Measurements from ENCODE around the gene MYO15B.
A peak's percentile ranks its signal among the peaks of the same experiment; 100 is the strongest.

The MYO15B gene

GRCh38 chr17:75641343-75641742 lies 53.7 kb downstream of the MYO15B start:
- no peak for DNase-seq

- DNase-seq: no peak
Observed at GRCh38 chr17:75642182-75642783, 54.7 kb downstream of the MYO15B start.

DNA sequence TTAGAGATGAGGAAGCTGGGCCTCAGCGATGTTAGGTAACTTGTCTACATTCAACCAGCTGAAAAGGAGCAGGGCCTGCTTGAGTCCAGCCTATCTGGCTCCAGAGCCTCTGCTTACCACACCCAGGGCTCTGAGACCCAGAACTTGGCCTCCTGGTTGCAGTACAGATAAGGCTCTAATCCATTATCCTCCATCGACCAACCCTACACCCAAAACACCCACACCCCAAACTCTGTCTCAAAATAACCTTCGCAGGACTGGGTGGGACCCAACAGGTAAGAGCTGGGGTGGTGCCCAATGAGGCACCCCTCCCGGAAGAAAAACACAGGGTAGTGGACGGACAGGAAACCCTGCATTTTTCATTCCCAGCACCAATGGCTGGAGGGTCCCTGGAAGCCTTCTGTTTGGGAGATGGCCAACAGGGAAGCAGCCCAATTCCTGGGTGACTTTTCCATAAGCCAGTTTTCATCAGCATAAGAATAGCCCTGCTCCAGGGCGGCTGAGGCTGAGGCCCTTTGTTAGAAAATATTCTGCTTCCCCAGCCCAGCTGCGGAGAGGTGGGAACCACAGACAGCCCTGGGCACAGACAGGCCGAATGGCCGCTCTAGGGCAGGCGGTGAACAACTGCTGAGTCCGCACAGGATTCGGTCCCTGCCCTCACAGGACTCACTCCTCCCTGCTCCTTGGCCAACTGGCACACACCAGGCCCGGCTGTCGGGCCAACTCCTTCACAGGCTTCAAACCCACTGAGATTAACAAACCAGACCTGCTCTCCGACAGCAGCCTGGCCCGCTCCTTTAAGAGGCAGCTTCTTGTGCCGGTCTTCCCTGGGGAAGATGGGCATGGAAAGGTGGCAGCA lies 55.4 kb downstream of the MYO15B start:
- DNase-seq: no peak

DNA sequence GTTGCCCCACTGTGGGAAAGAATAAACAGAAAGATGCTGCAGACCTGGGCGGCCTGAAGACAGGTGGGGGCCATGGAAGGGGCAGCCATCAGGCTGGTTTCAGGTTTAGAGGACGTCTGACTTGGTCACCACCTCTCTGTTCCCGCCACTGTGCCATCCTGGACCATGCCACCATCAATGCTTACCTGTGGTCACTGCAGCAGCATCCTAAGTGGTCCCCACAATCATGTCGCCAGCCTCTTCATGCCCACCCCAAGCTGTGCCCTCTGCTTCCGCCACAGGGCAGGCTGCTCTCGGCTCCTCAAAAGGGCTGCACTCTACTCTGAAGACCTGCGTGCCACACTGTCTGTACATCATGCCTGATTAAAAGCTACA lies 56.0 kb downstream of the MYO15B start:
- no peak for DNase-seq

GRCh38 chr17:75645501-75645888 lies 57.9 kb downstream of the MYO15B start:
- no peak for DNase-seq

DNA sequence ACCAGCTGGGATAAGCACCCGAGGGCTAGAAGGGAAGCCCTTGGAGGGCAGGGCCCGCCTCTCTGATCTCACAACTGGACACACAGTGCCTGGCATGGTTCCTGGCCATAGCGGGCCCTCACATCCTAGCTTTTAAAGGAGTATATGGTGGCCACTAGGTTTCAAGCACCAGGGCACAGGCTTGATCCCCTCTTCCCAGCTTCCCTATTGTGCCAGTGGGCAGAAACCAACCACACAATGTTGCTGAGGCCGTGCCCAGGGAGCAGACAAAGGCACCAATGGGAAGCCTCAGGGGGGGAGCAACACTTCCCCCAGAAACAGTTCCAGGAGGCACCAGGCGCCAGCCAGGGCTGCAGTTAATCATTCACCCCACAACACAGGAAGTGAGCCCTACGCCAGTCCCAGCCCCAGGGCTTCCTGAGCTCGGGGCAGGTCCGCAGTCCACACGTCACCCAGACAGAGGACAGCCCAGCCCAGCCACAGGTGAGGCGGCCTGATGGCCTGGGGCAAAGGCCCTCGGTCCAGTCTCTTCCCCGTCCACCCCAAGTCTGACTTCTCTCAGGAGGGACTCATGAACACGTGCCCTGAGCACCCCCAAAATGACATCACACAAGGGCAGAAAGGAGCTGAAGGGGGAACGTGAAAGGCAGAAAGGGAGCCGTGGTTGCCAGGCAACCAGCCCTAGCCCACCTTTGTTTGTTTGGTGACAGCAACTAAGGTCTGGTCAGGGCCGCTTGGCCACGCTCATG lies 58.5 kb downstream of the MYO15B start:
- DNase-seq: no peak

GRCh38 chr17:75646638-75646992 lies 59.0 kb downstream of the MYO15B start:
- no peak for DNase-seq

GRCh38 chr17:75647061-75647460 lies 59.5 kb downstream of the MYO15B start:
- no peak for DNase-seq

- DNase-seq: no peak
Observed at GRCh38 chr17:75647921-75648320, 60.3 kb downstream of the MYO15B start.

- no peak for DNase-seq
Observed at GRCh38 chr17:75649687-75650086, 62.1 kb downstream of the MYO15B start.

GRCh38 chr17:75650874-75651273 lies 63.3 kb downstream of the MYO15B start:
- no peak for DNase-seq

GRCh38 chr17:75652341-75652740 lies 64.7 kb downstream of the MYO15B start:
- DNase-seq: no peak

GRCh38 chr17:75652934-75653549 lies 65.4 kb downstream of the MYO15B start:
- peak; percentile 42 for DNase-seq

GRCh38 chr17:75654176-75654575 lies 66.6 kb downstream of the MYO15B start:
- DNase-seq: no peak

GRCh38 chr17:75658237-75658636 lies 70.6 kb downstream of the MYO15B start:
- DNase-seq: no peak

DNA sequence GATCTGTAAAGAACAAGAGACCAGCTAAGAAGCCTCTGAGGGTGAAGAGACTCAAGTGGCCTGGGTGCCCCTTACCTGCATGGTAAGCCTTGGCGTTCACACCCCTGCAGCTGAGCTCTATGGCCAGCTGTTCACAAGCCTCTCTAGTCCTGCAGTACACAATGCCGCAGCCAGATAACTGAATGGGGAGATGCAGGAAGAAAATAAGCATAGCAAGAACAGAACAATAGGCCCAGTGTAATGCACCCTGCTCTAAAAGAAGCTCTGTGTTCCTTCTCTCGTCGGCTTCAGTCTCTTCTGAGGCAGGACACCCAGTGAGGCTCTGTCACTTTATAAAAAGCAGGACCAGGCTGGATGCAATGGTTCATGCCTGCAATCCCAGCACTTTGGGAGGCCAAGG lies 73.9 kb downstream of the MYO15B start:
- no peak for DNase-seq

DNA sequence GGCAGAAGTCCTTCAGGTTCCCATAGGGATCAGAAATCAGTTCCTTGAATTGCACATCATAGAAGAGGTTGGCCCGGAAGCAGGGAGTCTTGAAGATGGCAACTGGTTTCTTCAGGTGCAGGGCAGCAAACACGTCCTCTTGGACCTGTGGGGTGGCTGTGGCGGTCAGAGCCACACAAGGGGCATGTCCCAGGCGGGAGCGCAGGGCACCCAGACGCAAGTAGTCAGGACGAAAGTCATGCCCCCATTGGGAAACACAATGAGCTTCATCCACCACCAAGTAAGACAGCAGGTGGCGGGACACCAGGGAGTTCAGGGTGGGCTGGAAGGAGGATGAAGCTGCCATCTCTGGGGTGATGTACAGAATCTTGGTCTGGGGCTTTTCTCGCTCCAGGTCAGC lies 74.9 kb downstream of the MYO15B start:
- DNase-seq: no peak

DNA sequence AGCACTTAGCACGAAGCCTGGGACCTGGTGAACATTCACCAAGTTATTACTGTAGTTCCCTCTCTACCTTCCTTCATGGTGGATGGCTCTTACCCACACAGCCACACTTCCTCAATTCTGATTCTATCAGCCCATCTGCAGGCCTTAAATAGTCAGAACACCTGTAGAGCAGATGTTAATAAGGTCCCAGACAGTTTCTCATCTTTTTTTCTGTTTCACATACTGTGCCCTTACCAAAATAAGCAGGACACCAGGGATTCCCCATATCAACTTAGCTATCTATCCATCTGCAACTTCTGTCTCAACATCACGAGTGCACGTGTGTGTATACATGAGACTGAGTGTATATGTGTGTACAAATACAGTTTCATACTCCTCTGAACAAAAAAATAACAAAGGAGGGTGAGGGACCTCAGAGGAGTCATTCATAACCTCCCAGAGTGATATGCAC lies 76.5 kb downstream of the MYO15B start:
- no peak for DNase-seq

GRCh38 chr17:75665981-75666380 lies 78.4 kb downstream of the MYO15B start:
- DNase-seq: no peak

GRCh38 chr17:75666959-75667790 lies 79.6 kb downstream of the MYO15B start, which contains the start of the genes RECQL5 and SAP30BP:
Gene RECQL5 (minus strand): TSS chr17:75667154. CDS start chr17:75666557, 597 bp downstream.
Gene SAP30BP (plus strand): TSS chr17:75667338. CDS start chr17:75667373, 35 bp downstream.
- DNase-seq: peak; percentile 98

GRCh38 chr17:75667825-75668224 lies 80.2 kb downstream of the MYO15B start:
- no peak for DNase-seq

DNA sequence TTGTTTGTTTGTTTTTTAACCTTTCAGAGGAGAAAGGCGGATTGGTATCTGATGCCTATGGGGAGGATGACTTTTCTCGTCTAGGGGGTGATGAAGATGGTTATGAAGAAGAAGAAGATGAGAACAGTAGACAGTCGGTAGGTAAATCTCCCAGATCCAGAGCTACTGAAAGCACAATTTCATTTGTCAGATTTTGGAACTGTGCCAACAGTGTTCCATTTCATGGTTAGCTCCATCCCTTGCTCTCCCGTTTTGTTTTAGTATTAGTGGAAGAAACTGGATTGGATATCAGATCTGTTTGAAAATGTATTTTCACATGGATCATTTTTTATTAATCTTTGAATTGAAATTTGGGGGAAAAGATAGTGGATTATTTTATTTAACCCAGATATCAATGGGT lies 80.9 kb downstream of the MYO15B start:
- no peak for DNase-seq
